GM18870 (cell line): Measurements from ENCODE around the gene NPHS1.

Source experiments
- ATAC-seq: cut with Tn5 transposase; IDR thresholded peaks from one replicate; pipeline ENCODE4 v1.9.1; 2021; ENCODE audit warnings: moderate library complexity; ENCODE audit not compliant: unreplicated experiment

The NPHS1 gene

DNA sequence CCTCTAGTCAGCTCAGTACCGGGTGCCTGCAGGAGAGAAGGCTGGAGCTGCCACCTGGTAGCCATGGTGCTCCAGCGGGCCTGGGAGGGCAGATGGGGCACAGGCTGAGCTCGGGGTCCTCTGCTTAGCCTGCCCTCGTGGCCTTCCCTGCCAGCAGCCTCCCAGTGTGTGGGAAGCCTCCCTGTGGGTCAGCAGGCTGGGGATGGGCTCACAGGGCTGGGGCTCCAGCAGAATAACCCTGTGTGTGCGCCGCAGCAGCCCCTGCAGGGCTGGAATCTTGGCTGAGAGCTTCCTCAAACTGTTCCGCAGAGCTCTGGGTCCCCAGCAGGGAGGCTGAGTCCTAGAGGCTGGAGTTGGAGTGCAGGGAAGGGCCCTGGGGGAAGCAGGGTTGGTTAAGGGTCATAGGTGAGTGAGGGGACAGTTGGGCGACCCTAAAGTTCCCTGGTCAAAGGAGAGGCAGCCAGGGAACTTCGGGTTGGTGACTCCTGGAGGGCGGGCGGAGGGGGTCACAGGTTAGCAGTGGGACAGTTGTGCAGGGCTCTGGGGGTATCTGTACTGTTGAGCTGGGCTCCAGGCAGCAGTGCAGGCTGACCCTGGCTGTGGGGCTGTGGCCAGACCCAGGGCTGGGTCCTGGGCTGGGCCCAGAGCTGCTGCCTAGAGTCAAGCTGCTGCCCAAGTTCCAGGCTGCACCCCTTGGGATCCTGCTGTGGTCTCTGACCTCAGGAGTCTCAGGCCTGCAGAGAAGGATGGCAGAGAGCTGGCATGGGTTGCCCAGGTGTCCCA lies 62.9 kb downstream of the NPHS1 start:
- no peak for ATAC-seq

DNA sequence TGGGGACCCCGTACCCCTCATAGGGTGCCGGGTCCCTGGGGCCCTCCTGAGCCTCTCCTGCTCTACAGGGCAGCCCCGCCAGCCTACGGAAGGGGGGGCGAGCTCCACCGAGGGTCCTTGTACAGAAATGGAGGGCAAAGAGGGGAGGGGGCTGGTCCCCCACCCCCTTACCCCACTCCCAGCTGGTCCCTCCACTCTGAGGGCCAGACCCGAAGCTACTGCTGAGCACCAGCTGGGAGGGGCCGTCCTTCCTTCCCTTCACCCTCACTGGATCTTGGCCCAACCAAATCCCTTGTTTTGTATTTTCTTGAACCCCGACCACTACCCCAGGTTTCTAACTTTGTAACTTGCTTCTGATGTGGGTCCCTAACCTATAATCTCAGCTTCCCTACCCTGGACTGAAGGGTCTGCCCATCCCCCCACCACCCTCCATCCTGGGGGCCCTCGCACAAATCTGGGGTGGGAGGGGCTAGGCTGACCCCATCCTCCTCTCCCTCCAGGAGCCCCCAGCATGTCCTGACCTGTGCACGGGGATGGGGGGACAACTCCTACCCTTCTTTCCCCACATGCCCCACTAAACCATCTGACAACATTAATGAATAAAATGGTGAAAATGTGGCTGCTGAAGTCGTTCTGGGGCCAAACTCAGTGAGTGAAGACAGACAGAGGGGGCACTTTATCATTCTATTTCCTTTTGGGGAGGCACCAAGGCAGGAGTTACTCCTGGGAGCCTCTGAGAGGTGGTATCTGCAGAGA lies 63.9 kb downstream of the NPHS1 start:
- ATAC-seq: no peak

DNA sequence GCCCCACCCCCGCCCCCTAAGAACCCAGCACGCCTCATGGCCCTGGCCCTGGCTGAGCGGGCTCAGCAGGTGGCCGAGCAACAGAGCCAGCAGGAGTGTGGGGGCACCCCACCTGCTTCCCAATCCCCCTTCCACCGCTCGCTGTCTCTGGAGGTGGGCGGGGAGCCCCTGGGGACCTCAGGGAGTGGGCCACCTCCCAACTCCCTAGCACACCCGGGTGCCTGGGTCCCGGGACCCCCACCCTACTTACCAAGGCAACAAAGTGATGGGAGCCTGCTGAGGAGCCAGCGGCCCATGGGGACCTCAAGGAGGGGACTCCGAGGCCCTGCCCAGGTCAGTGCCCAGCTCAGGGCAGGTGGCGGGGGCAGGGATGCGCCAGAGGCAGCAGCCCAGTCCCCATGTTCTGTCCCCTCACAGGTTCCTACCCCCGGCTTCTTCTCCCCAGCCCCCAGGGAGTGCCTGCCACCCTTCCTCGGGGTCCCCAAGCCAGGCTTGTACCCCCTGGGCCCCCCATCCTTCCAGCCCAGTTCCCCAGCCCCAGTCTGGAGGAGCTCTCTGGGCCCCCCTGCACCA lies 65.0 kb downstream of the NPHS1 start:
- no peak for ATAC-seq

DNA sequence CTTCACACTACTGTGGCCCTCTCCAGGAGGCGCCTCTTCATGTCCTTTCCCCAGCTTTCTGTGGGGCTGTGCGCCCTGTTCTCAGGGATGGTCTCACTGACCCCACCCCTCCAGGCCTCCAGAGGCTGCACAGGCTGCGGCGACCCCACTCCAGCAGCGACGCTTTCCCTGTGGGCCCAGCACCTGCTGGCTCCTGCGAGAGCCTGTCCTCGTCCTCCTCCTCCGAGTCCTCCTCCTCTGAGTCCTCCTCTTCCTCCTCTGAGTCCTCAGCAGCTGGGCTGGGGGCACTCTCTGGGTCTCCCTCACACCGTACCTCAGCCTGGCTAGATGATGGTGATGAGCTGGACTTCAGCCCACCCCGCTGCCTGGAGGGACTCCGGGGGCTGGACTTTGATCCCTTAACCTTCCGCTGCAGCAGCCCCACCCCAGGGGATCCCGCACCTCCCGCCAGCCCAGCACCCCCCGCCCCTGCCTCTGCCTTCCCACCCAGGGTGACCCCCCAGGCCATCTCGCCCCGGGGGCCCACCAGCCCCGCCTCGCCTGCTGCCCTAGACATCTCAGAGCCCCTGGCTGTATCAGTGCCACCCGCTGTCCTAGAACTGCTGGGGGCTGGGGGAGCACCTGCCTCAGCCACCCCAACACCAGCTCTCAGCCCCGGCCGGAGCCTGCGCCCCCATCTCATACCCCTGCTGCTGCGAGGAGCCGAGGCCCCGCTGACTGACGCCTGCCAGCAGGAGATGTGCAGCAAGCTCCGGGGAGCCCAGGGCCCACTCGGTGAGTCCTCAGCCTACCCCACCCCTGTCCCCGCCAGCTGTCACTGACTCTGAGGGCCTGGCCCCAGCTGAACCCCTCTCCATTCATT lies 65.8 kb downstream of the NPHS1 start:
- ATAC-seq: no peak

DNA sequence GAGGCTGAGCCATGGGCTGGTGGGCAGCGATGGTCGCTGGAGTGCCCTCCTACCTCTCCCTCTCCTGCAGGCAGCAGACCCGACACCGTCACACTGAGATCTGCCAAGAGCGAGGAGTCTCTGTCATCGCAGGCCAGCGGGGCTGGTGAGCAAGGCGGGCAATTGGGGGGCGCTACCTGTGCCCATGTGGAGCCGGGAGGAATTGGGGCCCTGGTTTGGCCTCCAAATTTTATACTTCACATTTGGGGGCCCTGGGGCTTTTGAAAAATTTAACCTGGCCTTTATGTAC lies 67.0 kb downstream of the NPHS1 start:
- no peak for ATAC-seq

DNA sequence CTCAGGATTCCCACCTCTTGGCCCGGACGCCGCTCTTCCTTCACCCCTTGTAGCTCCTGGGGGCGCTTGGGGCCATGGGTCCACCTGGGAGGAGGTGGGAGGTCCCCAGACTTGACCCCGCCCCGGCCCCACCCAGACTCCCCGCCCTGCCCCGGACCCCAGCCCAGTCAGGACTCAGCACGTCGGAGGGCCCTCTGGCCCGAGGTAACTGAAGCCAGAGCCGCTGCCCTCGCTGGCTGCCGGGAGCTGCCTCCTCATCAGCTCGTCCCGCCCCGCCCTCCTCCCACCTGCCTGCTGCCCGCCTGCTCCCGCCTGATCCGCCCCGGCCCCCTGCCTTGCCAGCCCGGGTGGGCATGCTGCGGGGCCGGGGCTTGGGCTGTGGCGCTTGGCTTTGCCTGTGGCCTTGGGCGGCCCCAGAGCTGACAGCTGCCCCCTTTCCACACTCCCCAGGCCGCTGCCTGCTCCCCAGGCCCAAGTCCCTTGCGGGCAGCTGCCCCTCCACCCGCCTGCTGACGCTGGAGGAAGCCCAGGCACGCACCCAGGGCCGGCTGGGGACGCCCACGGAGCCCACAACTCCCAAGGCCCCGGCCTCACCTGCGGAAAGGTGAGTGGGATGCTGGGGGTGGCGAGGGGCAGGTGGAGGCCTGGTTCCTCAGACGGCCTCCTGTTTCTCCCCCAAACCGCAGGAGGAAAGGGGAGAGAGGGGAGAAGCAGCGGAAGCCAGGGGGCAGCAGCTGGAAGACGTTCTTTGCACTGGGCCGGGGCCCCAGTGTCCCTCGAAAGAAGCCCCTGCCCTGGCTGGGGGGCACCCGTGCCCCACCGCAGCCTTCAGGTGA lies 67.6 kb downstream of the NPHS1 start:
- ATAC-seq: no peak

DNA sequence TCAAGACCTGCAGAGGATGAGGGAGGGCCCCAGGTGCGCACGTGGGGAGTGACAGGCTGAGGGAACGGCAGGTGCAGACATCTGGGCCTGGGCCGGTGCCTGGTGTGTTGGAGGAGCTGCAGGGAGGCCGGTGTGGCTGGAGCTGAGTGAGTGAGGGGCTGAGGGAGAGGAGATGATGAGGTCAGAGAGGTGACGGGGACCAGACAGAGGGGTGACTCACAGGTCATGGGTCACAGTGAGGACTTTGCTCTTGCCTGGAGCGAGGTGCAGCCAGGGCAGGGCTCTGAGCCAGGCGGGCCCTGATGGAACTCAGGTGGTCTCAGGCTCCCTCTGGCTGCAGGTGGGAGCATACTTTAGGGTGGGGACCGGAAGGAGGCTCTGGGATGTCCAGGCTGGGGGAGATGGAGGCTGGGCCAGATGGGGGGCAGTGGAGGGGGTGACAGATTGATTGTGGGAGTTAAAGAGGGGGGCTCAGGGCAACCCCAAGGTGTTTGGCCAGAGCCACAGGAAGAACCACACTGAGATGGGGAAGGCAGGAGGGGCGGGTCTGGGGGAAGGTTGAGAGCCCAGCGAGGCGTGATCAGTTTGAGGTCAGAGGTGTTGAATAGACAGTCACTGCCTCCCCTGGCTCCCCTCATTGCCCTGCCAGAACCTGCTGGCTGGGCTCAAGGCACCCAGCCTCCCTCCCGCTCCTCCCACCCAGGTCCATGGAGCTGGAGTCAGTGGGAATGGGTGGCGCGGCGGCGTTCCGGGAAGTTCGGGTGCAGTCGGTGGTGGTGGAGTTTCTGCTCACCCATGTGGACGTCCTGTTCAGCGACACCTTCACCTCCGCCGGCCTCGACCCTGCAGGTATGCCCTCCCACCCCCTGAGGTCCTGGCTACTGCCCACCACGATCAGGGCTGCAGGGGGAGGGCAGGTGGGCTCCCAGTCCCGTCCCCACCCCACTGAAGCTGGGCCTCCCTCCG lies 68.6 kb downstream of the NPHS1 start:
- no peak for ATAC-seq

DNA sequence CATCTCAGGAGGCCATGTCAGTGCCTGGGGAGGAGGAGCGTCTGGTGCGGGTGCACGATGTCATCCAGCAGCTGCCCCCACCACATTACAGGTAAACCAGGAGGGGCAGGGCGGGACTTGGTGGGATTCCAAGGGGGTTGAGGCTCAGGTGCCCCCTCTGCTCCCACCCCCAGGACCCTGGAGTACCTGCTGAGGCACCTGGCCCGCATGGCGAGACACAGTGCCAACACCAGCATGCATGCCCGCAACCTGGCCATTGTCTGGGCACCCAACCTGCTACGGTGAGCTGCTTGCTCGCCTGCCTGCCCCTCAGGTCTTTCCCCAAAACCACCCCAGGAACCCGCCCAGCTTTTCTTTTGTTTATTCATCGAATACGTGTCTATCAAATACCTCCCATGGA lies 69.7 kb downstream of the NPHS1 start:
- ATAC-seq: no peak

DNA sequence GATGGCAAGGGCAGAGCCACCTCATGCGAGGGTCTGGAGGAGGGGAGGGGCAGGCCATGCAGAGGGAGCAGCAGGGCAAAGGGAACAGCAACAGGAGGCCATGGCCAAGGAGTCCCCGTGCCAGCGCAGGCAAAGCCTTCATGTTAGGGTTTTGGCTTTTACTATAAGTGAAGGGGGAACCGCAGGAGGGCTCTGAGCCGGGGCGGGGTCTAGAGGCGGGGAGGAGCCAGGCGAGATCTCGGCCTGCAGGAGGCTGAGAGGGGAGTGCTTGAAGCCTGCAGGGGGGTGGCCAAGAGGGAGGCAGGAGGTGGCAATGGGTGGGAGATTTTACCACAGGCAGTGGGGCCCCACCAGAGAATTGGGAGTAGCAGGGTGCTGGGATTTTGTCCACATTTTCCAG lies 70.7 kb downstream of the NPHS1 start:
- no peak for ATAC-seq

DNA sequence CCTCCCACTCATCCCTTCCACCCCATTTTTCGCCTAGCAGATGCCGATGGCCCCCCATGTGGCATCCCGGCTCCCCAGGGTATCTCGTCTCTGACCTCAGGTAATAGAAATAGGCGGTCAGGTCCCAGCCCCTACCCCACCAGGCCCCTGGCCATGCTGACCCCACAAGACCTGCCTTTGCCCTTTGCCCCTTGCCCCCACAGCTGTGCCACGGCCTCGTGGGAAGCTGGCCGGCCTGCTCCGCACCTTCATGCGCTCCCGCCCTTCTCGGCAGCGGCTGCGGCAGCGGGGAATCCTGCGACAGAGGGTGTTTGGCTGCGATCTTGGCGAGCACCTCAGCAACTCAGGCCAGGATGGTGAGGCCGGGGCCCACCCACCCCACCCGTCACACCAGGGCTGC lies 71.6 kb downstream of the NPHS1 start:
- ATAC-seq: no peak

DNA sequence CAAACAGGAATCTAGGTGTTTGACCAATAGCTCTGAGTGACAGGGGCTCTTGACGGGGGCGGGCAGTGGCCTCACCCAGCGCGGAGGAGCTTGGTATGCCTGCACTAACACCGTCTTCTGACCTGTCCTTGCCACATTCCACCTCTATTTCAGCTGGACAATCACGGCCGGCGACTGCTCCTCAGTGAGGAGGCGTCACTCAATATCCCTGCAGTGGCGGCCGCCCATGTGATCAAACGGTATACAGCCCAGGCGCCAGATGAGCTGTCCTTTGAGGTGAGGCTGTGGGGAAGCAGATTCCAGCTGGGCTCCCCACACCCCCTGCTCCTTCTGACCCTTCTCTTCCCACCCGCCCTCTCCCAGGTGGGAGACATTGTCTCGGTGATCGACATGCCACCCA lies 72.2 kb downstream of the NPHS1 start:
- ATAC-seq: no peak

DNA sequence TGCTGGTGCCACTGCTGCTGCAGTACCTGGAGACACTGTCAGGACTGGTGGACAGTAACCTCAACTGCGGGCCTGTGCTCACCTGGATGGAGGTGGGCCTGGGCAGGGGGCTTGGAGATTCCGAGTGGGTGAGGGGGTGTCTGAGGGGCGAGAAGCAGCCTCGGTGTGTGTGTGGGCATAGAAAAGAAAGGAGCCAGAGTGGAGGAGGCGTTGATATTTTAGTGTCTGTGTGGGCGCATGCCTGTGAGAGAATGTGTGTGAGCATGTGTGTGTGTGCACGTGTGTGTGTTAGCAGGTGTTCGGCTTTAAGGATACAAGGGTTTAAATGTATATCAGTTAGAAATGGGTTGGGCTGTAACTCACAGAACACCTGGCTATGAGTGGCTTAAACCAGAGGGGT lies 73.3 kb downstream of the NPHS1 start:
- no peak for ATAC-seq

DNA sequence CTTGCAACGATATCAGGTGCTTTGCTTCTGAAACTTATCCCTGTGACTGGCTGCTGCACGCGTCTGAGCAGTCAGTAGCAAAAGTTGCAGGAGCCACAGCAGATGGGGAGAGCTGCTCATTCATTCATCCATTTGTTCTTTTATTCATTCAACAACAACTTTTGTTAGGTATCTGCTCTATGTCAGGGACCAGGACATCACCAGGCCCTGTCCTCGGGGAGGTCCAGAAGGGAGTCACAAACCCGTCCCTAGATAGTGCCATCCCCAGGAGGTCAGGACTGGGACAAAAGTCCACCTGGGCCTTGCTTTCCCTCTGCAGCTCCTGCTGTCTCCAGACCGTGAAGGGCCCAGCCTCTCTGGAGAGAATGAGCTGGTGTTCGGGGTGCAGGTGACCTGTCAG lies 74.3 kb downstream of the NPHS1 start:
- ATAC-seq: no peak

DNA sequence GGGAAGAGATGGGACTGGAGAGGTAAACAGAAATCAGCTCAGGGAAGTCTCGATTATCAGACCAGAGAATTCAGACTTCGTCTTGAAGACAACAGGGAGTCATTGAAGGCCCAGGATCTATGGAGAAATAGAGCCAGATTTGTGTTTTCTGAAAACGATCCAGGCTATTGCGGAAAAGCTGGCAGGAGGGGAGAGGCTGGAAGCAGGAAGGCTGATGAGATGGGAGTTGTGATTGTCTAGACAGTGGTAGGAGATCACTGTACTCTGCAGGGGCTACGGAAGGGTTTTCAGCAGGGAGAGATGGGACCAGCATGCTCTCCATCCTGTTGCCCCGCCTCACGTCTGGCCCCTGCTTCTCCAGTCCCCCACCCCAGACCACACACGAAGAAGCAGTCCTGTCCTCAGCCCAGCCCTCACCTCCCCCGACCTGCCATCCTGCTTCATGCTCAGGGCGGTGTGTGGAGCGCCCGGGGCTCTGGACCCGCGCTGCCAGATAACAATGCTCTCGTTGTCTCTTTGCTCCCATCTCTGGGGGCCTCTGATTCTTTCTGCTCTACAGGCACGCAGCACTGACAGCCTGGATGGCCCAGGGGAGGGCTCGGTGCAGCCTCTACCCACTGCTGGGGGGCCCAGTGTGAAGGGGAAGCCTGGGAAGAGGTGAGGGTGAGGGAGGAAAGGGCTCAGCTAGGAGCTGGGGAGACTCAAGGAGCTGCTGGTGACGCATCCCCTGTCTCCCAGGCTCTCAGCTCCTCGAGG lies 75.0 kb downstream of the NPHS1 start:
- no peak for ATAC-seq

DNA sequence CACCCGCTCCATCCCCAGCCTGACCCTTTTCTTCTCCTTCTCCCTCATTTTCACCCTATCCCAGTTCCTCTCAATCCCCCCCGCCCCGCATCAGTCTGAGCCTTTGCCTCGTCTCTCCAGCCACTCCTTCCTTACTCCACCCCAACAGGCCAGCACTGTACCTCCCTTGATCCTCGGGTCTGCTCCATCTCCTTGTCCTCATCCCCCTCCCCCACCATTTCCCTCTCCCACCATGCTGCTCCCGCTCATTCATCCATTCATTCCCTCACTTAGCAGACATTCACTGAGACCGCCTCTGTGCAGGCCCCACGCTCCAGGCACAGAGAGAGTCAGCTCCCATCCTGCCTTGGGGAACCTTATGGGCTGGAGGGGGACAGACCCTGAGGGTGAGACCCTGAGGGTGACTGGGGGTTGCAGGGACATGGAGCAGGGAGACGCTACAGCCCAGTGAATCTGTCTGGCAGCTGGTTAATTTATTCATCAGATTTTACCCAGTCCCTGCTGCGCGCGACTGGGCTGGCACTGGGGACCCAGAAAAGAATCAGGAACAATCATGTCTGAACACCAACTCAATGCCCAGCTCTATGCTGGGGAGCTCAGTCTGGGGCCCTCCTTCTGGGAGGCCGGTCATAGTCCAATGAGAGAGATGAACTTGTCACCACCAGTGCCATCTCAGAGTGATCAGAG lies 76.1 kb downstream of the NPHS1 start:
- ATAC-seq: no peak
